Tibial nerve (tissue), 4 donors: ENCODE results near the gene KCMF1.

Experiments
- CTCF ChIP-seq, 5 experiments: fragments of 200-600 bp in 3 of 5; fragments of 450-650 bp in 2 of 5; sonication (generic) in 3 of 5; IDR thresholded peaks; one replicate each; pipeline ENCODE4 v1.5.1; 2016 to 2019; ENCODE audit warnings: antibody characterized with exemption in 5 of 5, mild to moderate bottlenecking in 3 of 5, moderate library complexity in 2 of 5
- EP300 ChIP-seq, 2 donors: sonication (generic); formaldehyde crosslinking; IDR thresholded peaks; one replicate each; pipeline ENCODE4 v1.6.1; 2017; ENCODE audit warnings: antibody characterized with exemption in 2 of 2, mild to moderate bottlenecking in 1 of 2
- POLR2A ChIP-seq, 2 donors: fragments of 450-650 bp; IDR thresholded peaks; one replicate each; pipeline ENCODE4 v1.6.1; 2017; ENCODE audit warnings: antibody characterized with exemption in 2 of 2, mild to moderate bottlenecking in 2 of 2, moderate library complexity in 2 of 2

DNA sequence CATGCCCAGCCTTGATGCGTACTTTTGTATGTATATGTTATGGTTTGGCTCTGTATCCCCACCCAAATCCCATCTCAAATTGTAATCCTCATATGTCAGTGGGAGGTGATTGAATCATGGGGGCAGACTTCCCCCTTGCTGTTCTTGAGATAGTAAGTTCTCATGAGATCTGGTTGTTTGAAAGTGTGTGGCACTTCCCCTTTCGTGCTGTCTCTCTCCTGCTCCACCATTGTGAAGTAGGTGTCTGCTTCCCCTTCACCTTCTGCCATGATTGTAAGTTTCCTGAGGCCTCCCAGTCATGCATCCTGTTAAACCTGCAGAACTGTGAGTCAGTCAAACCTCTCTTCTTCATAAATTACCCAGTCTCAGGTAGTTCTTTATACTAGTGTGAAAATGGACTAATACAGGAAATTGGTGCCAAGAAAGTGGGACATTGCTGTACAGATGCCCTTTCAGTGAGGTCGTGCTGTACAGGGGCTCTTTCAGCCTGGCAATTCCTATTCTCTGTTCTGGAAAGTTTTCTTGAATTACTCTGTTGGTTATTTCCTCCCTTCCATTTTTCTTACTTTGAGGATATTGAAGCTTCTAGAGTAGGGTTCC is 38.2 kb downstream of the KCMF1 start:
- TF ChIP-seq POLR2A (IDR thresholded peaks at IDR 0.05) (no peak), CTCF (IDR thresholded peaks at IDR 0.05) (no peak), EP300 (IDR thresholded peaks at IDR 0.05) (no peak)
